NT2/D1 (cell line): Measurements from ENCODE around the gene CFAP300.

ENCODE experiments used
- SUZ12 ChIP-seq: IDR thresholded peaks from 2 replicates; pipeline ENCODE4 v1.6.1; 2011; ENCODE audit not compliant: insufficient read length, insufficient read depth; ENCODE audit errors: extremely low read depth
- YY1 ChIP-seq: IDR thresholded peaks from 2 replicates; pipeline ENCODE4 v1.6.1; 2011; ENCODE audit not compliant: insufficient read length, insufficient read depth
- ZNF274 ChIP-seq: IDR thresholded peaks from 2 replicates; pipeline ENCODE4 v1.6.1; 2011; ENCODE audit warnings: mild to moderate bottlenecking, low read depth, low read length

- no peak for TF ChIP-seq ZNF274
- no peak for TF ChIP-seq YY1
- TF ChIP-seq SUZ12, result no peak
Observed at GRCh38 chr11:102079625-102080024, 32.4 kb downstream of the CFAP300 start.
